GM12874 (cell line): Measurements from ENCODE around the gene LRRC28.

ENCODE experiments used
- TF ChIP-seq, protein P1 (sequence below): IDR thresholded peaks from 2 replicates; pipeline ENCODE4 v1.5.1; 2011; ENCODE audit warnings: low read depth, mild to moderate bottlenecking, control low read depth, low read length, moderate library complexity; ENCODE audit not compliant: insufficient read depth

The LRRC28 gene

DNA sequence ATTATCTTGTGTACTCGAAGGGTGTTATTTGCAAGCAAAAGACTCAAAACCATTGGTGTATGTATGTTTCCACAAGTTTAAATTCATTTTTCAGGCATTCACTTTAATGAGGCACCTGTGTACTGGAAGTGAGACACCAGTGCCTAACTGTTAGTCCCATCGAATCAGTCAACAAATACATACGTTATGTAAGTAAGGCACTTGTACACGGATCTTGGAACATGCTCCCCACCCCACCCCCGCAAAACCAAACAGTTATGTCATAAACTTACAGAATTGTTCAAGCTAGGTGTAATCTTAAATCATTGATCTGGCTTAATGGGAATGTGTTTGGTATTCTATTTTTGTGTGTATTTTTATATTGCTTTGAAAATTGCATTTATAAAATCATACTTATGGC is 17.1 kb downstream of the LRRC28 start:
- TF ChIP-seq, protein P1, sequence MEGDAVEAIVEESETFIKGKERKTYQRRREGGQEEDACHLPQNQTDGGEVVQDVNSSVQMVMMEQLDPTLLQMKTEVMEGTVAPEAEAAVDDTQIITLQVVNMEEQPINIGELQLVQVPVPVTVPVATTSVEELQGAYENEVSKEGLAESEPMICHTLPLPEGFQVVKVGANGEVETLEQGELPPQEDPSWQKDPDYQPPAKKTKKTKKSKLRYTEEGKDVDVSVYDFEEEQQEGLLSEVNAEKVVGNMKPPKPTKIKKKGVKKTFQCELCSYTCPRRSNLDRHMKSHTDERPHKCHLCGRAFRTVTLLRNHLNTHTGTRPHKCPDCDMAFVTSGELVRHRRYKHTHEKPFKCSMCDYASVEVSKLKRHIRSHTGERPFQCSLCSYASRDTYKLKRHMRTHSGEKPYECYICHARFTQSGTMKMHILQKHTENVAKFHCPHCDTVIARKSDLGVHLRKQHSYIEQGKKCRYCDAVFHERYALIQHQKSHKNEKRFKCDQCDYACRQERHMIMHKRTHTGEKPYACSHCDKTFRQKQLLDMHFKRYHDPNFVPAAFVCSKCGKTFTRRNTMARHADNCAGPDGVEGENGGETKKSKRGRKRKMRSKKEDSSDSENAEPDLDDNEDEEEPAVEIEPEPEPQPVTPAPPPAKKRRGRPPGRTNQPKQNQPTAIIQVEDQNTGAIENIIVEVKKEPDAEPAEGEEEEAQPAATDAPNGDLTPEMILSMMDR = no peak

DNA sequence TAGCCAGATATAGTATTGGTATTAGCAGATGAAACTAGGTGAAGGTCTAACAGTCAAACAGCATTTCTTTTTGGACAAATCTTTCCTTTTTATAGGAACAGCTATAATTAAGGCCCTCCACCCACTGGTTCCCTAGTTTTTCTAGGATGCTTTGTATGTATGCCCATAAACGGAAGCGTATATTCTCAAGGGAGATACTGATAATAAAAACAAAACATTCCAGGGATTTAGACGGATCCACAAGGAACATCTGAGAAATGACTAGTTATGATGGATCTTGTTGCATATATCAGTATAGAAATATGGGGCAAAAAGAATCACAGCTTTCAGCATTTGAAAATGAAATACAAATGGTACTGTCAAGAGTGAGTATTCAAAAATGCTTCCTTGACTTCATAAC is 22.5 kb downstream of the LRRC28 start:
- TF ChIP-seq, protein P1 = no peak

DNA sequence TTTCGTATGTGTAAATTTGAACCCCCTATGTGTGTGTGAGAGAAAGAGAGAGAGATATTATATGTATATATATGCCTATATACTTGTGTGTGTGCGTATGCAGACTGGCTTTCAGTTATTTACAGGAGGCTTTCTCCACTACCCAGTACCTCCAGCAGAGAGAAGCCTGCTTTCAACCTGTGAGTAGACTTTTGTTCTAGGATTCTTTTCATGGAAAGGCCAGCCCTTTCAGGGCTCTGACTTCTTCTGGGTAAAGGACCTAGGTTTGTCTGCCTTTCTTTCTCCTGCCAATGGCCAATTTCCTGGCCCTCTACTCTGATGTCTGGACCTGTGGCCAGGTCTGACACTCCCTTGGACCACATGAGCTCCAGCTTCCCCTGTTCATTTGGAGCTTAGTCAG is 23.8 kb downstream of the LRRC28 start:
- TF ChIP-seq, protein P1 = no peak

DNA sequence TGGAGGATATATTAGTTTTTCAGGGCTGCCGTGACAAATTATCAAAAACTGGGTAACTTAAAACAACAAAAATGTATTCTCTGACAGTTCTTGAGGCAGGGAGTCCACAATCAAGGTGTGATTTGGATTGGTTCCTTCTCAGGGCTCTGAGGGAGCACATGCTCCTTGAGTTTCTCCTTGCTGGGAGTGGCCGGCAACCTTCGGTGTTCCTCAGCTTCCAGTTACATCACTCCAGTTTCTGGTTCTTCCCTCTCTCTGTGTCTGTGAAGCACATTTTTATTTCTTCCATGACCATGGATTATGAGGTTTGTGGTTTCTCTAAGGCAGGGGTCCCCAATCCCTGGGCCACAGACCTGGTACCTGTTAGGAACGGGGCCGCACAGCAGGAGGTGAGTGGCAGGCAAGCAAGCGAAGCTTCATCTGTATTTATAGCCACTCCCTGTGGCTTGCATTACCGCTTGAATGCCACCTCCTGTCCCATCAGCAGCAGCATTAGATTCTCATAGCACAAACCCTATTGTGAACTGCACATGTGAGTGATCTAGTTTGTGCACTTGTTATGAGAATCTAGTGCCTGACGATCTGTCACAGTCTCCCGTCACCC is 24.3 kb downstream of the LRRC28 start:
- TF ChIP-seq, protein P1 = no peak

DNA sequence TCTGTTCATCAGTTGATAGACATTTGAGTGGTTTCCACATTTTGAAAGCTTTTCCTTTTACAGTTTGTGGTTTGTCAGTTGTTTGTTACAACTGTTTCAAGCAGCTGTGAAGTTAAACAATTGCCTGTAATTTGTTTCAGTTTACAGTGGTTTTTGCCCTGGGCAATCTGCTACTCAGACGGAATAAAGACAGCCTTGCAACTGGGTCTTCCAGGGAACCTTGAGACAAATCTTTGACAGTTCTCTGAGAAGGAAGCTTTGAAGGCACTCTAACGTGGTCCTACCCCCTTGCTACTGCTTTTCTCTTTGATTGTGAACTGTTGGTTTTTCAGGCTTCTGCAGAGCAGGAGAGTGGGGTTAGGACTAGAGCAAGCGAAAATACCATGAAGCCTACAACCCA is 28.0 kb downstream of the LRRC28 start:
- TF ChIP-seq, protein P1 = no peak

DNA sequence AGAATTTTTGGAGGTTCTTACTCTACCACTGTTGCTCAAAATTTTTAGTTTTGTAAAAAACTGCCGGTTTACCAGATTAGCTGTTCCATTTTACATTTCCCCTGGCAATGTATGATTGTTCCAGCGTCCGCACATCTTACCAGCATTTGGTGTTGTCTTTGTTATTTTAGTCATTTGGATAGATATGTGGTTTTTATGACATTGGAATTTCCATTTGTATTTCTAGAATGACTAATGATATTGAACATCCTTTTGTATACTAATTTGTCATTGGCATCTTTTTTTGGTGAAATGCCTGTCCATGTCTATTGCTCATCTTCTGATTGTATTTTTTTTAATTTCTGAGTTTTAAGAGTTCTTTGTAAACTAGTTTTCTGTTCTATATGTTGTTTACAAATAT is 28.5 kb downstream of the LRRC28 start:
- TF ChIP-seq, protein P1 = no peak

DNA sequence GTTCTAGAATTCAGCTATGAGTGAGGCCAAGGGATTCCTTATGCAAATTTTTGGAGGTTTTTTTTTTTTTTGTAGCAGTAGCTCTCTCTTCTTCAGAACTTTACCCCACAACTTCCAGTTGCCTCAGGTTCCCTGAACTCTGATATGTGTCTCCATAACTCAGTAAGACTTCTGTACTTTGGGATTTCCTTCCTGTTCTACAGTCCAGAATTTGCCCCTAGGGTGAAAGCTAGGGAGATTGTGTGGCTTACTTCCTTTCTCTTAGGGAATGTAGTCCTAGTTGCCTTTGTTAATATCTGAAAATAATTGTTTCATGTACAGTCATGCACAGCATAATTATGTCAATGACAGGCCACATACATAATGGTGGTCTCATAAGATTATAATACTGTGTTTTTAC is 30.8 kb downstream of the LRRC28 start:
- TF ChIP-seq, protein P1 = no peak
